Keratinocyte (primary cell): ENCODE results near the gene NXNL2. TPM values are rescaled to one million over a fixed set of nuclear protein-coding genes. Genes with fewer than 3 reads are reported as not detected.

Experiments
- DNase-seq: peaks from one replicate; pipeline ENCODE4 v3.0.0-alpha.2; 2011; ENCODE audit warnings: low read depth, missing footprints, low spot score
- FAIRE-seq: peaks from 2 replicates; lab custom pipeline; 2011; peaks lifted over from hg19 to GRCh38; lab: Jason Lieb, UNC
- H2AFZ ChIP-seq: 2 replicates; pipeline ENCODE4 v1.6.0; 2012; ENCODE audit warnings: low read length, control low read depth, inconsistent platforms; ENCODE audit not compliant: control insufficient read depth
- H3K27ac ChIP-seq: 2 replicates; pipeline ENCODE4 v1.5.1; 2011; ENCODE audit warnings: low read length; ENCODE audit not compliant: control insufficient read depth, insufficient read depth
- H3K27me3 ChIP-seq: 3 replicates; pipeline ENCODE4 v1.6.0; 2011; ENCODE audit warnings: low read length; ENCODE audit not compliant: control insufficient read depth, insufficient read depth; ENCODE audit errors: extremely low read depth
- H3K36me3 ChIP-seq, 2 experiments: 2 replicates in 1 of 2; 3 replicates in 1 of 2; pipeline ENCODE4 v1.5.1; 2011; ENCODE audit warnings: low read length in 2 of 2, mild to moderate bottlenecking in 1 of 2; ENCODE audit not compliant: control insufficient read depth in 2 of 2, insufficient read depth in 2 of 2; ENCODE audit errors: extremely low read depth in 1 of 2
- H3K4me1 ChIP-seq: 3 replicates; pipeline ENCODE4 v1.5.1; 2011; ENCODE audit warnings: low read length; ENCODE audit not compliant: control insufficient read depth, insufficient read depth; ENCODE audit errors: extremely low read depth
- H3K4me2 ChIP-seq: 3 replicates; pipeline ENCODE4 v1.6.0; 2011; ENCODE audit warnings: low read depth, low read length; ENCODE audit not compliant: control insufficient read depth, insufficient read depth; ENCODE audit errors: extremely low read depth
- H3K4me3 ChIP-seq, 3 experiments: fragments of 200-600 bp in 1 of 3; sonication (generic) in 1 of 3; 2 replicates in 2 of 3; 3 replicates in 1 of 3; pipeline ENCODE4 v1.5.1; 2011 to 2016; ENCODE audit warnings: low read length in 3 of 3, mild to moderate bottlenecking in 3 of 3, control low read depth in 2 of 3, inconsistent platforms in 1 of 3, low read depth in 1 of 3, mixed read lengths in 1 of 3, mixed run types in 1 of 3, moderate library complexity in 1 of 3; ENCODE audit not compliant: control insufficient read depth in 2 of 3, insufficient read depth in 2 of 3; ENCODE audit errors: extremely low read depth in 1 of 3
- H3K79me2 ChIP-seq: 2 replicates; pipeline ENCODE4 v1.6.0; 2012; ENCODE audit warnings: low read length; ENCODE audit not compliant: control insufficient read depth, insufficient read depth
- H3K9ac ChIP-seq: 3 replicates; pipeline ENCODE4 v1.6.0; 2011; ENCODE audit warnings: low read length; ENCODE audit not compliant: control insufficient read depth, insufficient read depth; ENCODE audit errors: extremely low read depth
- H3K9me1 ChIP-seq: 3 replicates; pipeline ENCODE4 v1.6.0; 2011; ENCODE audit warnings: low read length; ENCODE audit not compliant: control insufficient read depth, insufficient read depth; ENCODE audit errors: extremely low read depth
- H3K9me3 ChIP-seq: 2 replicates; pipeline ENCODE4 v1.5.1; 2012; ENCODE audit warnings: low read depth, low read length; ENCODE audit not compliant: control insufficient read depth
- H4K20me1 ChIP-seq: 3 replicates; pipeline ENCODE4 v1.6.0; 2011; ENCODE audit warnings: low read length; ENCODE audit not compliant: control insufficient read depth, insufficient read depth; ENCODE audit errors: extremely low read depth
- EZH2 ChIP-seq: IDR thresholded peaks from one replicate; pipeline ENCODE4 v1.6.1; 2012; ENCODE audit warnings: inconsistent platforms, mild to moderate bottlenecking, low read length, moderate library complexity
- dilution Hi-C: fragments of 300-500 bp; cut with MboI; formaldehyde crosslinking; loops from one replicate; pipeline ENCODE4 v1.7.0; 2020; ENCODE audit warnings: low sequenced_read_pairs; ENCODE audit not compliant: extremely low pct_ligation_motif_present
- polyA plus RNA-seq, 5 experiments: library from polyadenylated mRNA; depleted of rRNA in 3 of 5; stranded (reverse) in 3 of 5; stranded (forward) in 1 of 5; unstranded in 1 of 5; fragments of >200 nt; gene quantifications; 1 replicate in 1 of 5; 2 replicates in 3 of 5; 3 replicates in 1 of 5; pipeline versions ENCODE4 v1.2.1 to v1.2.3, GENCODE V29; 2011 to 2012; ENCODE audit warnings: missing spikeins in 2 of 5, low read depth in 1 of 5, low replicate concordance in 1 of 5
- TF ChIP-seq, protein P1 (sequence below), 3 experiments: IDR thresholded peaks in 1 of 3; conservative IDR thresholded peaks in 1 of 3; optimal IDR thresholded peaks in 1 of 3; 2 replicates in 2 of 3; 3 replicates in 1 of 3; pipeline versions ENCODE3 to v1.5.1; 2011; ENCODE audit warnings: low read length in 3 of 3, mild to moderate bottlenecking in 3 of 3, moderate library complexity in 2 of 3, control low read depth in 1 of 3, inconsistent platforms in 1 of 3; ENCODE audit not compliant: insufficient read depth in 2 of 3; ENCODE audit errors: extremely low read depth in 1 of 3

NXNL2 gene
- polyA plus RNA-seq, 1 donor (not counting 4 experiments of a cell fraction or from before 2014, with no cell fraction given) = 0.17 TPM

DNA sequence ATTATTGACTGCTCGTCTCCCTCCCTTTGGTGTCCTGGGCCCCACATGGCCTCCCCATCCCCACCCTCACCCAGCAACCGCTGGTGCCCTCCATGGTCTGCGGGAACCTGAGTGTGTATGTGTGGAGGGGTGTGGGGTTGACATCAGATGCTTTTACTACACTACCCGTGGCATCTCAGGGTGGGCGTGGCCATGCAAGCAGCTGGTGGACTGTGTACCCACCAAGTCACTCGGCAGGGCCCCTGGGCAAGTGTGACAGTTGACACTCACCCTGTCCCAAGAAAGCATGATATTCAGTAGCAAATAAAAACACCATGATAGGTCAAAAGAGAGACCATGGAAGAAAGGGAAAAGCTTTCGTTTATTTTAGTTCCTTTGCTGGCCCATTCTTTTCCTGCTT, 7.4 kb upstream of the NXNL2 start:
- dilution Hi-C loops = no loop called here

DNA sequence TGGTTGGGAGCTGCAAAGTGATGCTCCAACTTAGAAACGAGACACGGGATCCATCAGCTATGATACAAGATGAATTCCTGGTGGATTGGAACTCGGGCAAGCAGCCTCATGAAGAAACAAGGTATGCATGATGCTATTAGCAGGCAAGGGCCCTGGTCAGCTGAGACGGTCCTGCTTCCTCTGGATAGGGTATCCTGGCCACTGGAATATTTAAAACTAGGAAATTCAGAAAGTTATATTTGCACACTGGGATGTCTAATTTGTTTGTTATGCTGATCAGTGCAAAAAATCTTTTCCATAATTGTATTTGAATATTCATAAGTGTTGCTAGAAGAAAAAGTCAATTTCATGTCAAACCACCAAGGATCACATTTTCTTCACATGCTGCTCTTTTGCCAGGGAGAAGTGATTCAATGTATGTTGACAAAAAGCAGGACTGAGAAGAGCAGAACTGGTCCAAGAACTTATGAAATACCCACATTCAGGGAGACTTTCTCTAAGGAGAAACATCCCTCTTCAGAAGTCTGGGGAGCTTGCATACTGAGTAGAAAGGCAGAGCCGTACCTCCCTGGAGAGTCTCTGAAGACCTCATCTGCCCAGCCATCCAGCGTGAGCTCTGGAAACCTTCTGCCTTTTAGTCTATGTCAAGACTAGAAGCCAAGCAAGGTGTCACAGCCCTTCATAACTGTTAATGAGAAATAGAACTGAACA, 6.7 kb upstream of the NXNL2 start:
- FAIRE-seq (no peak), DNase-seq (no peak)
- Histone ChIP-seq H3K27me3 (no peaks in the 10 kb centered on the region), H4K20me1 (no peaks in the 10 kb centered on the region), H3K9ac (no peak overlapping the region), H3K4me3 (no peak overlapping the region), H3K4me2 (no peak overlapping the region), H3K36me3 (no peaks in the 10 kb centered on the region), H2AFZ (no peak overlapping the region), H3K27ac (no peak overlapping the region), H3K9me3 (no peaks in the 10 kb centered on the region), H3K9me1 (no peaks in the 10 kb centered on the region), H3K4me1 (peaks cover 11% of the 10 kb centered on the region), H3K79me2 (no peaks in the 10 kb centered on the region)
- dilution Hi-C loops = no loop called here
- TF ChIP-seq EZH2 = no peak
- TF ChIP-seq, protein P1, sequence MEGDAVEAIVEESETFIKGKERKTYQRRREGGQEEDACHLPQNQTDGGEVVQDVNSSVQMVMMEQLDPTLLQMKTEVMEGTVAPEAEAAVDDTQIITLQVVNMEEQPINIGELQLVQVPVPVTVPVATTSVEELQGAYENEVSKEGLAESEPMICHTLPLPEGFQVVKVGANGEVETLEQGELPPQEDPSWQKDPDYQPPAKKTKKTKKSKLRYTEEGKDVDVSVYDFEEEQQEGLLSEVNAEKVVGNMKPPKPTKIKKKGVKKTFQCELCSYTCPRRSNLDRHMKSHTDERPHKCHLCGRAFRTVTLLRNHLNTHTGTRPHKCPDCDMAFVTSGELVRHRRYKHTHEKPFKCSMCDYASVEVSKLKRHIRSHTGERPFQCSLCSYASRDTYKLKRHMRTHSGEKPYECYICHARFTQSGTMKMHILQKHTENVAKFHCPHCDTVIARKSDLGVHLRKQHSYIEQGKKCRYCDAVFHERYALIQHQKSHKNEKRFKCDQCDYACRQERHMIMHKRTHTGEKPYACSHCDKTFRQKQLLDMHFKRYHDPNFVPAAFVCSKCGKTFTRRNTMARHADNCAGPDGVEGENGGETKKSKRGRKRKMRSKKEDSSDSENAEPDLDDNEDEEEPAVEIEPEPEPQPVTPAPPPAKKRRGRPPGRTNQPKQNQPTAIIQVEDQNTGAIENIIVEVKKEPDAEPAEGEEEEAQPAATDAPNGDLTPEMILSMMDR (optimal IDR thresholded peaks at IDR 0.05 in 1 of 3, IDR thresholded peaks at IDR 0.05 in 1 of 3, conservative IDR thresholded peaks at IDR 0.05 in 1 of 3; ENCODE audit: extremely low read depth in 1 of 3, insufficient read depth in 2 of 3, low read length in 3 of 3) = no peak

More for the DNA sequence above, 7.4 kb upstream of the NXNL2 start:
- no peak overlapping the region for H2AFZ ChIP-seq
- H4K20me1 ChIP-seq = no peaks in the 10 kb centered on the region
- FAIRE-seq (no peak), DNase-seq (no peak)
- H3K4me1 ChIP-seq = peaks cover 11% of the 10 kb centered on the region
- H3K4me3 ChIP-seq = no peak overlapping the region
- H3K9ac ChIP-seq = no peak overlapping the region
- no peak overlapping the region for H3K27ac ChIP-seq
- no peaks in the 10 kb centered on the region for H3K36me3 ChIP-seq
- no peaks in the 10 kb centered on the region for H3K9me1 ChIP-seq
- H3K79me2 ChIP-seq = no peaks in the 10 kb centered on the region
- H3K27me3 ChIP-seq = no peaks in the 10 kb centered on the region
- TF ChIP-seq EZH2 = no peak
- TF ChIP-seq, protein P1 (optimal IDR thresholded peaks at IDR 0.05 in 1 of 3, IDR thresholded peaks at IDR 0.05 in 1 of 3, conservative IDR thresholded peaks at IDR 0.05 in 1 of 3; ENCODE audit: extremely low read depth in 1 of 3, insufficient read depth in 2 of 3, low read length in 3 of 3) = no peak
- no peak overlapping the region for H3K4me2 ChIP-seq
- H3K9me3 ChIP-seq = no peaks in the 10 kb centered on the region
